ENCODE results near the gene ZNF672.

ZNF672 gene

DNA sequence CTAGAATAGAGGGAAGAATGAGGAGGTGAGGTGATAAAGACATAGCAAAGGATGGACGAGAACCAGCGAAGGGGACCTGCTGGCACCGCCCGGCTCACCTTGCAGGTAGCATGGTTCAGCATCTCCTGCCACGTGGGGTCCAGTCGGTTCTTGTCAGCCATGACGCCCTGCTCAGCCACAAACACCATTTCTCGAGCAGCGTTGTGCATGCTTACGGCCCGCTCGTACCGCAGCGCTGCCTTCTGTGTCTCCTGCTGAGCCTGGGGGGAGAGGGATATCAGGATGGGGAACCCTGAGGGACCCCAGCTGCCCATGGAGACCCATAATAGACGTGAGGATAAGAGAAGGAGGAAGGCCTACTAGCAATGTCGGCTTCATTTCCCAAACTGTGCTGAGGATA lies 23.7 kb upstream of the ZNF672 start:
- TF ChIP-seq, protein P1, sequence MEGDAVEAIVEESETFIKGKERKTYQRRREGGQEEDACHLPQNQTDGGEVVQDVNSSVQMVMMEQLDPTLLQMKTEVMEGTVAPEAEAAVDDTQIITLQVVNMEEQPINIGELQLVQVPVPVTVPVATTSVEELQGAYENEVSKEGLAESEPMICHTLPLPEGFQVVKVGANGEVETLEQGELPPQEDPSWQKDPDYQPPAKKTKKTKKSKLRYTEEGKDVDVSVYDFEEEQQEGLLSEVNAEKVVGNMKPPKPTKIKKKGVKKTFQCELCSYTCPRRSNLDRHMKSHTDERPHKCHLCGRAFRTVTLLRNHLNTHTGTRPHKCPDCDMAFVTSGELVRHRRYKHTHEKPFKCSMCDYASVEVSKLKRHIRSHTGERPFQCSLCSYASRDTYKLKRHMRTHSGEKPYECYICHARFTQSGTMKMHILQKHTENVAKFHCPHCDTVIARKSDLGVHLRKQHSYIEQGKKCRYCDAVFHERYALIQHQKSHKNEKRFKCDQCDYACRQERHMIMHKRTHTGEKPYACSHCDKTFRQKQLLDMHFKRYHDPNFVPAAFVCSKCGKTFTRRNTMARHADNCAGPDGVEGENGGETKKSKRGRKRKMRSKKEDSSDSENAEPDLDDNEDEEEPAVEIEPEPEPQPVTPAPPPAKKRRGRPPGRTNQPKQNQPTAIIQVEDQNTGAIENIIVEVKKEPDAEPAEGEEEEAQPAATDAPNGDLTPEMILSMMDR (conservative IDR thresholded peaks at IDR 0.05; ENCODE audit: low read length), result no peak
- H3K4me3 ChIP-seq (ENCODE audit: low read length), result no peak overlapping the region
- no peak for DNase-seq (ENCODE audit: low read depth)

DNA sequence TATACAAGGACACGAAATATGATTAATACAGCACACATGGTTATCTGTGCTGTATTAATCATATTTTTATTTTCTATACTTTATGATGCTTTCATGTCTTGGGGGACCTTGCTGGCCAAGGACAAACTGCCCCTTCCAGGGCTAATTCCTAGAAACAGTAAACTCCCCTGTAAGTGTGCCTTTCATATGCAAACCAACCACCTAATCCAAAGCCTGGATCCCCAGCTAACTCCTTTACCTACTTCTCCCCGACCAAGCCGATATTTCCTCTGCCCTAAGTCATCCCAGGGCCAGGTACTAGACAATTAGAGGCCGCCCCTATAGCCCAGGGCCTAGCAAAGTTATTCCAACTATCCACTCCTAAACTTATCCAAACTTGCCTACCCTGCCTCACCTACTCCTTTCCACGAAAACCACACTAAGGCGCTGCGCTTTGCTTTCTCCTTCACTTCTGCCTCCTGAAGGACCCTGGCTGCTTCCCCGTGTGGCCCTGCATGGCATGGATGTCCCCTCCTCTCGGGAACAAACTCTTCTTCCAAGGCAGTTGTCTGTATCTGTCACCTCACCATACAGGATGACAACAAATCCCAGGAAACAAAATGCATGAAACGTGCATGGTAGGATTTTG lies 22.5 kb upstream of the ZNF672 start:
- TF ChIP-seq, protein P1 (conservative IDR thresholded peaks at IDR 0.05; ENCODE audit: low read length), result no peak
- no peak overlapping the region for H3K4me3 ChIP-seq (ENCODE audit: low read length)
- DNase-seq (ENCODE audit: low read depth), result no peak

DNA sequence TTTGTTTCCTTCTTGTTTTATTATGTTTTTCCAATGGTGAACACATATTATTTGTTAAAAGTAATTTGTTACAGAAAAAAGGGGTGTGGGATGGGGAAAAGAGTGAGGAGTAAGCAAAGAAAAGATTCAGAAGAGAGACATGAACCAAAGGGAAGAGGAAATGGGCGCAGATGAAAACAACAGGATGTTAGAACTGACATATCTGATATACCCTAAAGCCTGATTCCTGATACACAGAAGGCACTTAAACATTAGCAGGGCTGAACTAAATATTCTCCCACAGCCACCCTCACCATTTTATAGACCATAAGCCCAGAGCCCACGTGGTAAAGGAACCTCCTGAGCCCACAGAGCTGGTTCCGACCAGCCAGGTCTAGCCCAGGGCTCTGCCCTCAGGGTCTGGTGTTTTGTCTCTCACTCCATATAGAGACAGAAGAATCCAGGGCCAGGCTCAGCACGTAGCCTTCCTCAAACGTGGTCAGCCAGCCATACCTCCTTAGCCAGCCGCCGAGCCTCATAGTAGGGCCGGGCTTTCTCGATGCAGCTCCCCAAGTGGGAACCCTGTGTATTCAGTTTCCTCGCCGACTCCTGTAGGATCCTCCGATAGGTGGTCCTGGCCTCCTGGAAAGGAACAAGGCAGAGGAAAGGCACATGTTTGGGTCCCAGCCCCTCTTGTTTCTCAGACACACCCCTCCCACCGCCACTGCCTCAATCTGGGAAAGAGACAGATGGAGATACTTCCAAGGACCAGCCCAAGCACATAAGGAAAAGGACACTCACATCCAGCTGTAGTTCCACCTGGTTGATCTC lies 21.8 kb upstream of the ZNF672 start:
- TF ChIP-seq, protein P1 (conservative IDR thresholded peaks at IDR 0.05; ENCODE audit: low read length), result no peak
- H3K4me3 ChIP-seq (ENCODE audit: low read length), result no peak overlapping the region
- no peak for DNase-seq (ENCODE audit: low read depth)

DNA sequence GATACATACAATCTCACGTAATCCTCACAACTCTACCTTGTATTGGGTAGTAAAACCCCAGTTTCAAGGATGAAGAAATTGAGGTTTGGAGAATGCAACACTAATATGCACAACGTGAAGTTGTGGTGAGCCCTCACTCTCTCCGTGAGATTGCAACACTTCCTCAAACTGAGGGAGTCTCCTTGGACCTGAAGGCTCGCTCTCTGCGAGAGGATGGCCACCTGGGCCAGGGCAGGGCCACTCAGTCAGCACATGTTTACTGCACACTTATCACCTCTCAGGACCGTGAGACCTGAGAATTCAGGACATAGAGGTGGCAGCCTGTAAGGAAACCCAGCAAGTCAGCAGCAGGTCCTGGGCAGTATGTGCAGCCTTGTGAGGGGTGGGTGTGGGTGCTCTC lies 21.0 kb upstream of the ZNF672 start:
- no peak for DNase-seq (ENCODE audit: low read depth)
- TF ChIP-seq, protein P1 (conservative IDR thresholded peaks at IDR 0.05; ENCODE audit: low read length), result no peak
- H3K4me3 ChIP-seq (ENCODE audit: low read length), result no peak overlapping the region

DNA sequence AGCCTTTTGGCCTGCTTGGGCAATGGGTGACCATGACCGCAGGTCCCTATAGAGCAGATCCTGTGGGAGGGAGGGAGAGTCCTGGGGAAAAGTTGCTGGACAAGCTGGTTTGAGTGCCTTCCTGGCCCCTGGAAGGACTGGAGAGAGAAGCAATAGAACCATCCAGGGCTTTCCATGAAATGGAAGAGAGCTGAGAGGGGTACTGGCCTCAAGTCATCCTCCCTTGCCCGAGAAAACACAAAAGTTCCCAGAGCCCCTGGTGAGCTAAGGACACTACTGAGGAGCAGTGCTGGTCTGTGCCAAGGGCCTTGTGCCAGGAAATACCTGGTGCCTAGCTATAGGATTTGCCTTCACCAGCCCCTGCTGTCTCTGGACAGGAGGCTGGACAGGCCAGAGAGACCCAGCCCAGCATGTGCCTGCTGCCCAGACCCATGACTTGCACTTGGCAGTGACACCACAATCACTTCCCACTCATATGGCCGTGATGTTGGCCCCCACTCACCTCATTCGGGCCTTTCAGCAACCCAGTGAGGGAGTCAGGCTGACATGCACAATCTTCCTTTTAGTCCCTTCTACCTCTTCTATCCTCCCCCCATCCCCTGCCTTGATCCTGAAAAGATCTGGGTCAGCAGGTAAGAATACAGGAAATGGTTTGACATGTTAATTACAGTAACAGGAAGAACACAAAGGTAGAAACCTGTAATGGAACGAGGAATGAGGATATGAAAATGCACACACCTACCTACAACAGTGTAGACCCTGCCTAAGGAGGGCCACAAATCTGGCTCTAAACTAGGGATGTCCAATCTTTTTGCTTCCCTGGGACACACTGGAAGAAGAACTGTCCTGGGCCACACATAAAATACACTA lies 19.3 kb upstream of the ZNF672 start:
- H3K4me3 ChIP-seq (ENCODE audit: low read length), result no peak overlapping the region
- TF ChIP-seq, protein P1 (conservative IDR thresholded peaks at IDR 0.05; ENCODE audit: low read length), result no peak
- no peak for DNase-seq (ENCODE audit: low read depth)

DNA sequence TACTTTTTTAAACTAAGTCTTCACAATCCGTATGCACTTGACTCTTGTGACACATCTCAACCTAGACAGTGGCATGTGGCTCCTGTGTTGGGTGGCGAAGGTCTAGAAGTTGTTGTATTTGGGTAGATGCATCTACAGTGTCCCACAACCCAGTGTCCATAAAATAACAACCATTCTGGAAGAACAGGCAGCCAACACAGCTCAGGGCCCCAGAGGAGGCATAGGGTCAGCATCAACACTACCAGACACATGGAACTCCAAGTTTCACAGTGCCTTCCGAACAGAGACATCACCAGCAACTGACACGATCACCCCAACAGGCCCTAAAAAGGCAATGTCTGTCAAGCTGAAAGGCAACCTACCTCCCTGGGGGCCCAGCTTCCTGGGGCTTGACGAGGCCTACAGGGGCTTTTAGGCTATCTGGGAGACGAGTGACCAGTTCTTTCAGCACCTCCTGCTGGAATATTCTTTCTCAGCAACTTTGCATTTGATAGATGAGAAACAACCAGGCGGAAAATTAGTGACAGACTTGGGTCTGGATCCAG lies 17.9 kb upstream of the ZNF672 start:
- TF ChIP-seq, protein P1 (conservative IDR thresholded peaks at IDR 0.05; ENCODE audit: low read length), result no peak
- H3K4me3 ChIP-seq (ENCODE audit: low read length), result no peak overlapping the region
- DNase-seq (ENCODE audit: low read depth), result no peak

Data from AG10803 (cell line).